Brain pericyte (primary cell): ENCODE results near the gene HERC4.
"Not testable (repeated sequence)": the region's sequence is repeated elsewhere in the genome, so short reads cannot be mapped to it uniquely, and the experiment has no call there.

ENCODE experiments used
- DNase-seq: peaks from one replicate; pipeline ENCODE4 v3.0.0-alpha.2; 2012; ENCODE audit warnings: low read depth, low spot score

The HERC4 gene

DNA sequence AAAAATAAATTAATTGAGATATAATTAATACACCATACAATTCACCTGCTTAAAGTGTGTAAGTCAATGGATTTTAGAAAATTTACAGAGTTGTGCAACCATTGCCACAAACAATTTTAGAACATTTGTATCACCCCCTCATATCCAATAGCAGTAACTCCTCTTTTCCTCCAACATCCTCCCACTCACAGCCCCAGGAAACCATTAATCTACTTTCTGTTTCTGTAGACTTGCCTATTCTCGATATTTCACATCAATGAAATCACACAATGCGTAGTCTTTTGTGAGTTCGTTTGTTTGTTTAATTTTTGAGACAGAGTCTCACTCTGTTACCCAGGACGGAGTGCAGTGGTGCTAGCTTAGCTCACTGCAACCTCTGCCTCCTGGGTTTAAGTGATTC lies 13.7 kb upstream of the HERC4 start:
- no peak for DNase-seq

DNA sequence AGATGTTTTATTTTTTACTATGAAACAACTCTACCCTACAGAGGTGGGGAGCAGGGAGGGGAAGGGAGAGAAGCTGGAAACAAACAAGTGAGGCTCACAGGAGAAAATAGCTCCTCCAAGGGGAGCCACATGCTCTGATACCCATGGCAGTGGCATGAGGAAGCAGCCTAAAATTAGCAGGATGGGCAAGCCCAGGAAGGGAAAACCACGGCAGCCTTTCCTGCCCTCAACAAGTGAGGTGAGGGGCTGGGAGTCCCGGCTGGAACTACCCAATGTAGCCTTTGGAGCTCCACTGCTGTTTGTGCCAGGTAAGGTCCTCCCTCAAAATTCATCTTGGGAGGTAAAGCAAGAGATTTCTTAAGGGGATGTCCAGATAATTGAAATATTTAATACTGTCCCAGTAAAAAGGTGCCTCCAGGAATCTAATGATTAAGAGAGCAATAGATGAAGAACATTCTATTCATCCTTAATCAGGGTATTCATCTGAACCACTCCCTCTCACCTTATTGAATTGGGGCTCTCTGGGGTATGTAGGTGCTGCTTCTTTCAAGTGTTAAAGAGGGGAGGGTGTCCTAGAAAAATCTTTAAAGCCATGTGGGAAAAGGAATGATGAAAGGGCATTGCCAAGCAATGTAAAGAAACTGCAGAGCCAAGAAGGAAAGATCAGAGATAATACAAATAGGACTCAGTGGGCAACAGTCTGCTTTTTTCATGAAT lies 12.8 kb upstream of the HERC4 start:
- no peak for DNase-seq

DNA sequence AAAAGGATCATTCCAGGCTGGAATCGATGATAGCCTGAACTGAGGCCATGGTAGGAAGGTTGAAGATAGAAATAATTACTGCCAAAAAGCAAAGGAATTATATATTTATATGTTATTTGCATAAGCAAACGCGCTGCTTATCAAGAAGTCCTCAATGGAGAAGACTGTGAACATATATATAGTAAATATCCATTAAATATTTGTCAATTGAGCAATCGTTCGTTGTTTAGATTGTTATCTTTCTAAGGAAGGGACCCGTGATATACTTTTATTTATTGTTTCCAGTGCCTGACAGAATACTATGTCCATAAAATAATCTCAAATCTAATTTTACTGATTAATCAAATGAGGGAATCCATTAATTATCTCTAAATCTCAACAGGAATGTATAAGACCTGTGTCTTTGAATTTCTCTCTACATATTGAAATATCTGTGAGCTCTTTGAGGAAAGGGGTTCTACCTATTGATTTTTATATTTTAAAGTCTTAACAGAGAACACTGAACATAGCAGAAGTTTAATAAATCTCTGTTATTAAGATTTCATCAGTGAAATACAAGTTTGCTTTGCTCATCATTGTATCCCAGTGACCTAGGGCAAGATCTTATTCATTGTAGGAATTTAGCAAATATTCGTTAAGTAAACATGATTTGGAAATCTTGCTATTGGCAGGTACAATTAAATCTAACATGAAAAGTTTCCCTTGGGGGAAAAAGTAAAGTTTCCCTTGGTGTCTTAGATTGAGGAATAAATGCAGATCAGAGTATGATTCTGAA lies 12.0 kb upstream of the HERC4 start:
- DNase-seq: no peak

DNA sequence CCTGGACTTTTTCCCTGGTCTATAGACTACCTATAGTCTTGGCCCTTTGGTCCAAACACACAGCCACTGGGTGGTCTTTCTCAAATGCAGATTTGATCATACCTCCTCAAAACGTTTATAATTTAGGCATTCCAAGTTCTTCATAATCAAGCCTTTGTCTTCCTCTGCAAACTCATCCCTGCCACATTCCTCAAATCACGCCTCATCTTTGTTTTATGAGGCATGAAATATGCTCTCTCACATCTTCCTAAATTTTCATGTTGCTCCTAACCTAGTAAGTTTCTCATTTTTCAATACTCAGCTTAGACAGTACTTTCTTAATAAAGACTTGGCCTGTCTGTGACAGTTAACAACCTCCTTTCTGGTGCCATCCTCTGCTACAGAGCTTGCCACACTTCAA lies 10.9 kb upstream of the HERC4 start:
- no peak for DNase-seq

DNA sequence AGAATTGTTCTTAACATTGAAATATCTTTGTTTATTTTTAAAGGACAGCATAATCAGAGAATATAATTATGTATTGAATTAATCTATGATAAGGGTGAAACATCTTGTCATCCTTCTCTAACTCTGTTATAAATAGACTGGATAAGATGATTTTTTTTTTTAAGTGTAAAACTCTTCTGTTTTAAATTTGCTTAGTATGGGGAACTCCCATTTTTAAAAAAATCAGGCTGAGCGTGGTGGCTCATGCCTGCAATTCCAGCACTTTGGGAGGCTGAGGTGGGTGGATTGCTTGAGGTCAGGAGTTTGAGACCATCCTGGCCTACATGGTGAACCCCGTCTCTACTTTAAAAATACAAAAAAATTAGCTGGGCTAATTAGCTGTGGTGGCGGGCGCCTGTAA lies 9.4 kb upstream of the HERC4 start:
- no peak for DNase-seq

DNA sequence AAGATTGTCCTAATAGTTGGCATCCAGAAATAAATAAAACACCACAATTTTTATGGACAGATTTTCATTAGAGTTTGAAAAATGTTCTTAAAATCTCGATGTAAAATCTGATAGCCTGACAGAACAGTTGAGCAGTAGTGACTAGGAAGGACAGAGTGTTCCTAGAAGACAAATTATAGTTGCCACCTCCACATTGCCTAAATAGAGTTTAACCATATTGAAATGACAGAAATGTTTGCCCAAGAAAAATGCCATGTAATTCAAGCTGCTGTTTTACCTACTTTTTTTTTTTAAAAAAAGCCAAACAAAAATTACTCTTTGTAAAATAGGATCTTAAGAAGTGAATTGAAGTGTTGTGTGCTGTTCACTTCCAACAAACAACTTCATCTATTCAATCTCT lies 8.9 kb upstream of the HERC4 start:
- DNase-seq: no peak

DNA sequence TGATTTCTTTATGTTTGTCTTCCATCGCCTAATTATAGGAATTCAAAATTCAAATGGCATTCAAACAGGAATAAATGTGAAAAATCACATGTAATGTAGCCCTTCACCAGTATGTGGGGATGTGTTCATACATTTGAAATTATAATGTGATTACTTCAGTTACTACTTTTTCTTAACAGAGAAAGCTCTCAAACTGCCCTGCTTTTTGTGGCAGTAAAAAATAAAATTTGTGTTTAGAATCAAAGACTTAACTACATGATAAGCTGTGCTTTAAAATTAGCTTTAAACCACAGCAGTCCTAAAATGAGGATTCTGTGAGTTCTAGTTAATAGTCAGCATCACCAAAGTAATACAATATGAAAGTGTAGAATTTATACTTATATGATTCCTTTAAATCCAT lies 7.8 kb upstream of the HERC4 start:
- no peak for DNase-seq

DNA sequence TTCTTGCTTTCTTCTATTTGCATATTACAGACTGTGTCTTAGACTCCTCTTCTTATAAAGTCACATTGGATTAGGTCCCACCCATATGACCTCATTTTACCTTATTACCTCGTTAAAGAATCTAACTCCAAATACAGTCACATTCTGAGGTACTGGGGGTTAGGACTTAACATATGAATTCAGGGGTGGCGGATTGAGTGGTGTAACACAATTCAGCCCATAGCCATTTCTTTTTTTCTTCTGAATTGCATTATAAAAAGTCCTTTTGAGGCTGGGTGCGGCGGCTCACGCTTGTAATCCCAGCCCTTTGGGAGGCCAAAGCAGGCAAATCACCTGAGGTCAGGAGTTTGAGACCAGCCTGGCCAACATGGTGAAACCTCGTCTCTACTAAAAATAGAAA lies 6.8 kb upstream of the HERC4 start:
- DNase-seq: no peak

DNA sequence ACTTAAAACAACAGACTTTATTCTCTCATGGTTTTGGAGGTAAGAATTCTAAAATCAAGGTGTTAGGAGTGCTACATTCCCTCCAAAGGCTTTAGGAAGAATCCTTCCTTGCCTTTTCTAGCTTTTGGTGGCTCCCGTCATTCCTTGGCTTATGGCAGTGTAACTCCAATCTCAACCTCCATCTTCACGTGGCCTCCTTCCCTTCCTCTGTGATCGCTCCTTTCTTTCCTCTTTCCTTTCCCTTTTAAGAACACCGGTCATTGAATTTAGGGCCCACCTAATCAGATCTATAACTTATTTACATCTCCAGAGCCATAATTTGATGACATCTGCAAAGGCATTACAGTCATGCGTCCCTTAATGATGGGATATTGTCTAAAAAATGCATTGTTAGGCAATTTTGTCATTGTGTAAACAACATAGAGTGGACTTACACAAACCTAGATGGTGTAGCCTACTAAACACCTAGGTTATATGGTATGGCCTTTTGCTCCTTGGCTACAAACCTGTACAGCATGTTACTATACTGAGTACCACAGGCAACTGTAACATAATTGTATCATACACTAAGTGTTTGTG lies 5.9 kb upstream of the HERC4 start:
- DNase-seq: no peak

DNA sequence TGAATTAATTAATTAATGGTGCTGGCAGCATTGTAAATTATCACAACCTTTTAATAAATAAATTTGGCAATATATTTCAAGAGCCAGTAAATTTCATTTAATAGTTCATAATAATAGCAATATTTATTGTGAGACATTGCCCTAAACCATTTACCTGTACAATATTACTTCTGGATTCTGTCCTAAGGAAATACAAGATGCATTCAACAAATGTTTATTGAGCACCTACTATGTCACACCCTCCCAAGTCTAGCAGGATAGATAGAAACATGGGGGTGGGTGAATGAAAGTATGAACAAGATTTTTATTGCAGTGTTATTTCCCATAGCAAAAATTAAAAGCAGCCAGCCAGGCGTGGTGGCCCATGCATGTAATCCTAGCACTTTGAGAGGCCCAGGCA lies 4.4 kb upstream of the HERC4 start:
- DNase-seq: no peak

DNA sequence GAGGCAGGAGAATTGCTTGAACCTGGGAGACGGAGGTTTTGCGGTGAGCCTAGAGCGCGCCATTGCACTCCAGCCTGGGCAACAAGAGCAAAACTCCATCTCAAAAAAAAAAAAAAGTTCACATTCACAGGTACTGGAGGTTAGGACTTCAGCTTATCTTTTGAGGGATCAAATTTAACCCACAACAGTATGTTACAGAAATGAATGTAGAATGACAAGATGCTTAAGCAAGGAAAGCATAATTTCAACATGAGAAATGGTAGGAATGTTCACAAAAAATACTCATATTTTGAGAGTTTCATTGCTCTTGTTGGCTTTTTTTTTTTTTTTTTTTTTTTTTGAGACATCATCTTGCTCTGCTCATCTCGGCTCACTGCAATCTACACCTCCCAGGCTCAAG lies 1.9 kb upstream of the HERC4 start:
- DNase-seq: no peak

DNA sequence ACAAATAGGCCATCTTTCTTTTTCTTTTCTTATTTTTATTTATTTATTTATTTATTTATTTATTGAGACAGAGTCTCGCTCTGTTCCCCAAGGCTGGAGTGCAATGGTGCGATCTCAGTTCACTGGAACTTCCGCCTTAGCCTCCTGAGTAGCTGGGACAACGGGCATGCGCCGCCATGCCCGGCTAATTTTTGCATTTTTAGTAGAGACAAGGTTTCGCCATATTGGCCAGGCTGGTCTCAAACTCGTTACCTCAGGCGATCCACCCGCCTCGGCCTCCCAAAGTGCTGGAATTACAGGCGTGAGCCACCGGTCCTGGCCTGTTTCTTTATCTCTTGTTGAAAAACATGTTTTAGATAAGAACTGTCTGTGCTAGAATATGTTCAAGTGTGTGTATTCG lies 998 bp upstream of the HERC4 start:
- not testable (repeated sequence) for DNase-seq

DNA sequence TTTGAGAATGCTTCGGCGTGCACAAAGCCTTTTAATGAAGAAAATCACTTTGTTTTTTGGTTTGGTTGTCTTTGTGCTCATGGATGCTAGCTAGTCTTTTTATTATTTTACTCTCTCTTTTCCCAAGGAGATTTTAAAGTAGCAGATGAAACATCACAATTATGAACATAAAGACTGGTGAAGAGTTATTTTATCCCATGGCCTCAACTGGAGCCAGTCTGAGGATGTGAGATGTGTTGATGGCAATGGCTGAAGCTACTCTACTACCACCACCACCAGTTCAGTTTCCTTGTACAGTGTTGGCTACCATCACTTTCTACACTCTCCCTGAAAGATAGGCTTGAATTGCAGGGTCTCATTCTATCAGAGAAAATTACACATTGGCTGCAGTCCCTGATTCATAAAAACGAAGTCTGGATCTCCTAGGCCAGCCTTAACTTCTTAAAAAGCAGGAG lies 494 bp upstream of the HERC4 start:
- no peak for DNase-seq

DNA sequence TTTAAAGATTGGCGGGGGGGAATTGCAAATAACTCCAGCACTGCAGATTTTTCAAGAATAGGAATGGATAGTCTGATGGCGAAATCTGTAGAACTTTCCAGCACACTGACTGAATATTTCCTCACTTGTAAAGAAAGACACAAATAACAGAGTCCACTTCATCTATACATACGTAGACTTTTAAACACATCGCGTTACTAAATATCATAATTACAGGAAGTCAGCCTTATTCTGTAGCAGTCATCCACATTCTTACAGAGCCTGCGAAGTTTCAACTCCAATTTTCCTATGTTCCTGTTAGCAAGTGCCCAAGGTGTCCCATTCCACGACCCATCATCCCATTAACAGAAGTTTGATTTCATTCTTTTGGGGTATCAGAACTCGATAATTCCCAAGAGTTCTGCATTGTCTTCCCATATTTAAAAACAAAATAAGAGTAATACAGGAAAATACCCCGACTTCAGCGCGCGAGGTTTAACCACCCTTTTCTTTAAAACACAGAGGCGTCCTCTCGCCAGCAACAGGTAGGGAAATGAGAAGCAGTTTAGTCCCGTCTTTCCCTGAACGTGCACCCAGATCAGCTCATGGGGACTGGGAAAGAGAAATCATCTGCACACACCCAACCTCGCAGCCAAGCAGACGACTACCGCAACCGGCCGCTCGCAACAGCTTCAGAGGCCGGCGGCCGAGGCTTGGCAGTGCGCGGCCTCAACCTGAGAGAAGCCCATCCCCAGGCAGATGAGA lies 880 bp downstream of the HERC4 start:
- no peak for DNase-seq

DNA sequence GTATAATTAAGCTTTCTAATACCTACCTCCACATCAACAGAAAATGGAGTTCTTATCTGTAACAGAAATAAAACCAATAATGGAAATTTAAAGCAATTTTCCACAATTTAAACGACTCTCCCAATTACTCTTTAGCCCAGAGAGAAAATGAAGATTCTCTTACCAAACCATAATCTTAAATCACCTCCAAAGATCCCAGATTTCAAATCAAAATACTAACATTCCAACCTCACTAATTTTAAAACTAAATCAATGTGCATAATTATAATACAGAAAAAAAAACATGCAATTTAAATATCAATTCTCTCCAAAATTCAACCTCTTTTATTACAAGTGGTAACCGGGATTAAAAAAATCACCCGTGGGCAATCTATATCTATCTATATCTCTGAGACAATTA lies 1.5 kb downstream of the HERC4 start:
- DNase-seq: no peak

DNA sequence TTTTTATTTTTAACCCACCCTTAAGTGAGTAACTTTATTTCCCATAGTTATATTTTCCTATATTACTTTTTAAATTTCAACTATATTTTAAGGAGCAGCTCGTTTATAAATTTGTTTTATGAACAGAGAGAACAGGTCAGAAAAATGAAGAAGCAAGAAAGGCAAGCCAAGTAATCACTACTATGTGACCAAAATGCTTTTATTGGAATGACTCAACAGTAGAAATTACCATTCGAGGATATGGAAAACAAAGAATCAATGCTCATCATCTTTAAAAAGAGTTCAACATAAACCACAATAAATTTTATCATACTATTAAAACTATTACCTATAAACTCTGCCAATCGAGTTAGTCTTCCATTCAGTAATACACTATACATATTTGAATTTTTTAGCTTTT lies 7.6 kb downstream of the HERC4 start:
- no peak for DNase-seq

DNA sequence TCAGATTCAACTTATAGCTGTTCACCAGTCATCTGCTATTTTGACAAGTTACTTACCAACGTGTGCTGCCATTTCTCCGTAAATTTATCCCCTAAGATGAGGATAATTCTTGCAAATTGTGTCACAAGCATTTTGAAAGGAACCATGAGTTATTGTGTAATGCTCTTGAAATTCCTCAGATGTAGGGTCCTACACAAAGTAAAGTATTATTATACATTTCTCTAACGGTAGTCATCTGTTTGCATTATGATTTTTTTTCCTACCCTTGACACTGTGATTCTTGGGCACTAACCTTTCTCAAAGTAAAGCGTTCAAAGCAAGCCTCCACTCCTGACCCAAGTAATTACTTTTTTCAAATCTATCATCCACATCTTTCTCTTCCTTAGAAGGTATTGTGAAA lies 8.1 kb downstream of the HERC4 start:
- DNase-seq: no peak

DNA sequence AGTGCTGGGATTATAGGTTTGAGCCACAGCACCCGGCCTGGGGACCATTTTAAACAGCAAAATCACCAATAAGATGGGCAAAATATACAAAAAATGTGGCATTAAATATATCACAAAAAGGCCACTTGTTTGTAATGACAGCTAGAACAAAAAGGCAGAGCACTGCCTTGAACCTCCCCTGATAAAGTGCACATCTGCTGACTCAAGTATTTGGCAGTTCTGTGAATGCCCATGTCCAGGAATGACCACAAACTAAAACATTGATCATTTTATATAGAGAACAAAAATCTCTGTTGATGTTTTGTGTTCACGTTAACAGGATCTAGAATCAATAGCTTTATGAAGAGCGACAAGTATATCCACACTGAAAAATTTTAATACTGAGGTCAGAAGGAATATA lies 21.5 kb downstream of the HERC4 start:
- no peak for DNase-seq

DNA sequence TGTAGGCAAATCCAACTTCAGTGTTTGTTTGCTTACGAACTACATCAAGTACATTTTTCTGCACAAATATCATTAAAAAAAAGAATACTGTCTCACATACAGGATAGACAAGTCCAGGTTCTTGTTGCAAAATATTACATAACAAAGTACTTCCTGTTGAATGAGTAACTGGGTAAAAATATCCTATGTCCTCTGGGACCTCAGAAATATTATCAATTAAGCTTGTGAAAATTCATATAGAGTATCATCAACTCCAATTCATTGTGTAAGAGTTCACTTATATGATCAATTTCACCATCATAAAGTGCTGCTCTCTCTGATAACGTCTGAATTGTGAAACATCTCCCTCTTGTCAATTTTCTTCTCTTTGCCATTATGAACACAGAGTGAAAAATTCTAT lies 22.6 kb downstream of the HERC4 start:
- DNase-seq: no peak

DNA sequence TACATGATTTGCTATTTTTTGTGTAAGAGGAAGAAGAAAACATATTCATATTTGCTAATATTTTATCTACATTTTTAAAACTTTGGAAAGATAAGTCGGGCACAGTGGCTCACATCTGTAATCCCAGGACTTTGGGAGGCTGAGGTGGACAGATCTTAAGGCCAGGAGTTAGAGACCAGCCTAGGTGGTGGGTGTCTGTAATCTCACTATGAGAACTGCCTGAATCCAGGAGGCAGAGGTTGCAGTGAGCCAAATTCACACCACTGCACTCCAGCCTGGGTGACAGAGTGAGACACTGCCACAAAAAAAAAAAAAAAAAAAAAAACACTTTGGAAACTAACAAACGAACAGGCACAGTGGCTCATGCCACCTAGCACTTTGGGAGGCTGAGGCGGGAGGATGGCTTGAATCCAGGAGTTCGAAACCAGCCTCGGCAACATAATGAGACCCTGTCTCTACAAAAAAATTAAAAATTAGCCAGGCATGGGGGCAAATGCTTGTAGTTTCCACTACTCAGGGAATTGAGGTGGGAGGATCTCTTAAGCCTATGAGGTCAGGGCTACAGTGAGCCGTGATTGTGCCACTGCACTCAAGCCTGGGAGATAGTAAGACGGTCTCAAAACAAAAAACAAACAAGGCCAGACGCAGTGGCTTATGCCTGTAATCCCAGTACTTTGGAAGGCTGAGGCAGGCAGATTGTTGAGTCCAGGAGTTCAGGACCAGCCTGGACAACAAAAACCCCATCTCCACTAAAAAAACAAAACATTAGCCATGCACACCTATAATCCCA lies 25.6 kb downstream of the HERC4 start:
- no peak for DNase-seq

DNA sequence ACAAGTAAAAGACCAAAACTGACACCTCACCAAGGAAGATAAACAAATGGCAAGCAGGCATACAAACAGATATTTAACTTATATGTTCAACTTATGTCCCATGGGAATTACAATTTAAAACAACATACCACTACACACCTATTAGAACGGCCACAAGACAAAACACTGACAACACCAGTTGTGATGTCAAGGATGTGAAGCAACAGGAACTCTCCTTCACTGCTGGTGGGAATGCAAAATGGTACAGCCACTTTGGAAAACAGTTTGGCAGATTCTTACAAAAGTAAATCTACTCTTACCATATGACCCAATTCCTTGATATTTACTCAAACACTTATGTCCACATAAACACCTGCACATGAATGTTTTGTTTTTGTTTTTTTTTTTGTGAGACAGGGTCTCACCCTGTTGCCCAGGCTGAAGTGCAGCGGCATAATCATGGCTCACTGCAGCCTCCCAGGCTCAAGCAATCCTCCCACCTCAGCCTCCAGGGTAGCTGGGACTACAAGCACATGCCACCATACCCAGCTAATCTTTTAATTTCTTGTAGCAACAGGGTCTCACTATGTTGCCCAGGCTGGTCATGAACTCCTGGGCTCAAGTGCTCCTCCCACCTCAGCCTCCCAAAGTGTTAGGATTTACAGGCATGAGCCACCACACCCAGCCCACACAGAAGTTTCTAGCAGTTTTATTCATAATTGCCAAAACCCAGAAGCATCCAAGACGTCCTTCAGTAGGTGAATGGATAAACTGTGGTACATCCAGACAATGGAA lies 27.3 kb downstream of the HERC4 start:
- DNase-seq: no peak
